Measurements from ENCODE around the gene PRKD2. TPM values are rescaled to one million over a fixed set of nuclear protein-coding genes. Genes with fewer than 3 reads are reported as not detected.

PRKD2 gene
- total RNA-seq, 1 experiment from 2014 or later = 45.4 TPM

DNA sequence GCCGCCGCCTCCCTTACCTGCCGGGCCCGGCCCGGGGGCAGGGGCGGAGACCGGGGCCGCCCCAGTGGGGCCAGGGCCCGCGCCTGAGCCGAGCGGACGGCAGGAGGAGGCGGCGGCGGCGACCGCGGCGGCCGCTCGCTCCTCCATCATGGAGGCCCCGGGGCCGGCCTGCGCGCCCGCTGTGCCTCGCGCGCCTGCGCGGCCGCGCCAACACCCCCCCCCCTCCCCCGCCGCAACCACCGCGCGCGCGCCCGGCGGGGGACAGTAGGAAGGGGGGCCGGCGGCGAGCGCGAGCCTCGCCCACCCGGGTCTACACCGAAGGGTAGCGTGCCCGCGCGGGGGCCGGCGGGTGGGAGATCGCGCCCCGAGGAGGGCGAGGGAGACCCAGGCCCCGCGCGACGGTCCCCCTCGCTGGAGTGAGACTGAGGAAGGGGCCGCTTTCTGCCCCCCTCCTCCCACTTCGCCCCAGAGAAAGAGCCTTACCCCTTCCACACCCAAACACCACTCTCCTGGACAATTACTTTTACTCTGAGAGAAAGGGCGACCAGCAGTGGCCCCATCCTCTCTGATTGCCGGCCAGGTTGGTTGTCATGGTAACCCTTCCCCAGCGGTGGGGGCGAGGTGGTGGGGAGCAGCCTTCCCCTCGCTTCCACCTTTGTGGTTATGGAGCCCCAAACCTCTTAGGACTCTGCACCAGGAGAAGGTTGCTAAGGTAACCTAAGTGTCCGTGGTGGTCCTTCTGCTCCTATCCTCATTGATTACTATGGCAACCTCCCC lies 29.6 kb upstream of the PRKD2 start, which contains the start of gene STRN4:
Gene STRN4, minus strand, starts transcription at position 170 of the 777 bp plus-strand sequence. Its CDS starts 20 bp downstream, at position 150.
- Histone ChIP-seq H3K4me3 (ENCODE audit: low read depth, low read length) (peak within 1 kb of the TSS; percentile 99), H3K36me3 (ENCODE audit: control insufficient read depth, insufficient read depth, low read length) (peaks cover 4% of the 10 kb centered on the region), H3K27me3 (replicated peaks; ENCODE audit: control insufficient read depth, insufficient read depth, low read length) (no peaks in the 10 kb centered on the region), H3K4me1 (no peaks in the 10 kb centered on the region), H3K9me3 (no peaks in the 10 kb centered on the region)
- Mint-ChIP-seq H3K9me3 (ENCODE audit: unreplicated experiment) (no peaks in the 10 kb centered on the region), H3K27ac (ENCODE audit: unreplicated experiment) (peak within 1 kb of the TSS; percentile 95), H3K4me3 (ENCODE audit: unreplicated experiment) (peak within 1 kb of the TSS; percentile 94), H3K36me3 (ENCODE audit: insufficient read depth, unreplicated experiment) (peaks cover 56% of the 10 kb centered on the region), H3K27me3 (ENCODE audit: insufficient read depth, unreplicated experiment) (no peaks in the 10 kb centered on the region), H3K4me1 (ENCODE audit: low read depth, unreplicated experiment) (peaks cover 16% of the 10 kb centered on the region)
- DNase-seq = peak; percentile 51 to 59
- CTCF ChIA-PET = no interaction called here
- TF ChIP-seq, protein P1, sequence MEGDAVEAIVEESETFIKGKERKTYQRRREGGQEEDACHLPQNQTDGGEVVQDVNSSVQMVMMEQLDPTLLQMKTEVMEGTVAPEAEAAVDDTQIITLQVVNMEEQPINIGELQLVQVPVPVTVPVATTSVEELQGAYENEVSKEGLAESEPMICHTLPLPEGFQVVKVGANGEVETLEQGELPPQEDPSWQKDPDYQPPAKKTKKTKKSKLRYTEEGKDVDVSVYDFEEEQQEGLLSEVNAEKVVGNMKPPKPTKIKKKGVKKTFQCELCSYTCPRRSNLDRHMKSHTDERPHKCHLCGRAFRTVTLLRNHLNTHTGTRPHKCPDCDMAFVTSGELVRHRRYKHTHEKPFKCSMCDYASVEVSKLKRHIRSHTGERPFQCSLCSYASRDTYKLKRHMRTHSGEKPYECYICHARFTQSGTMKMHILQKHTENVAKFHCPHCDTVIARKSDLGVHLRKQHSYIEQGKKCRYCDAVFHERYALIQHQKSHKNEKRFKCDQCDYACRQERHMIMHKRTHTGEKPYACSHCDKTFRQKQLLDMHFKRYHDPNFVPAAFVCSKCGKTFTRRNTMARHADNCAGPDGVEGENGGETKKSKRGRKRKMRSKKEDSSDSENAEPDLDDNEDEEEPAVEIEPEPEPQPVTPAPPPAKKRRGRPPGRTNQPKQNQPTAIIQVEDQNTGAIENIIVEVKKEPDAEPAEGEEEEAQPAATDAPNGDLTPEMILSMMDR (IDR thresholded peaks at IDR 0.05; ENCODE audit: insufficient read depth in 1 of 2, low read depth in 1 of 2, low read length in 1 of 2, severe bottlenecking in 1 of 2, unreplicated experiment in 1 of 2) = no peak
- intact Hi-C loops (cut with micrococcal nuclease; ENCODE audit: unreplicated experiment) = no loop called here
- BruUV-seq (replicated peaks) = no TSS peak
- POLR2A ChIA-PET = no interaction called here

DNA sequence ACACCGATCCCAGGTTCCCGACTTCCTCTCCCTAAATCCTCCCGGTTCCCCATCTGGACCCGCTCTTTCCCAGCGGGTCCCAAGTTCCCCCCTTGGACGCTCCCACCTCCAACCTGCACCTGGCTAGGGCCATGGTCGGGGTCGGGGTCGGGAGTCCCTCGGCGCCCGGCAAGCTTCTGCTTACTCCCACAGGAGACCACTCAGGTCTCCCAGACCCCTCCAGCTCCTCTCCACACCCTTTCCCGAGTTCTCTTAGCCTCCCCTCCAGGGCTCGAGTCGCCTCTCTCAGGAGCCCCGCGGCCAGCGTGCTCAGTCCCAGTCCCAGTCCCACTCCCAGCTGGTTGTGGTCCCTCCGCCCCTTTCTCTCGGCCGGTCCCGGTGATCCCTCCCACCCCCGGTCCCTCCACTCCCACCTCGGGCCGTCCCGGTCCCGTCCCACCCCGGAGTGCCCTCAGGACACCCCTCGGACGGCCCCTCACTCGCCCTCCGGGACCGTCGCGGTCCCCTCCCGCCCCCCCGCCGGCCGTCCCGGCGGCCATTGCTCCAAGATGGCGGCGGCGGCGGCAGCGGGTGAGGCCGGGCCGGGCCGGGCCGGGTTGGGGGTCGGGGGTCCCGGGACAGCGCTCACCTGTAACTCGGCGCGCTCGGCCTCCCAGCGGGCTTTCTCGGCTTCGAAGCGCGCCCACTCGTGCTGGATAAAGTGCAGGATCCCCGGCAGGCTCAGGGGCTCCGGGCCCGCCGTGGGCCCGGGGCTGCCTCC lies 28.8 kb upstream of the PRKD2 start, which contains the start of gene FKRP:
Gene FKRP, plus strand, starts transcription at position 537 of the 760 bp plus-strand sequence. CDS start 9,394 bp downstream, outside the sequence.
- peaks cover 5% of the 10 kb centered on the region for H3K36me3 ChIP-seq (ENCODE audit: control insufficient read depth, insufficient read depth, low read length)
- no peaks in the 10 kb centered on the region for H3K27me3 ChIP-seq (replicated peaks; ENCODE audit: control insufficient read depth, insufficient read depth, low read length)
- intact Hi-C loops (cut with micrococcal nuclease; ENCODE audit: unreplicated experiment) = no loop called here
- Mint-ChIP-seq H3K27me3 (ENCODE audit: insufficient read depth, unreplicated experiment) (no peaks in the 10 kb centered on the region), H3K4me3 (ENCODE audit: unreplicated experiment) (peak within 1 kb of the TSS; percentile 94), H3K36me3 (ENCODE audit: insufficient read depth, unreplicated experiment) (peaks cover 62% of the 10 kb centered on the region), H3K27ac (ENCODE audit: unreplicated experiment) (peak within 1 kb of the TSS; percentile 95), H3K4me1 (ENCODE audit: low read depth, unreplicated experiment) (peaks cover 21% of the 10 kb centered on the region), H3K9me3 (ENCODE audit: unreplicated experiment) (no peaks in the 10 kb centered on the region)
- BruUV-seq (replicated peaks) = no TSS peak
- ChIA-PET POLR2A (interaction anchor here (0.6 to 1.0 kb wide), 2 partner anchors 19 to 39 kb away, joined by 4 to 8 read pairs; no protein-coding TSS in a partner anchor), CTCF (interaction anchor here (0.6 kb wide), 1 partner anchor 30 kb away, joined by 5 read pairs; no protein-coding TSS in a partner anchor)
- DNase-seq = peak; percentile 55 to 61
- no peaks in the 10 kb centered on the region for H3K4me1 ChIP-seq
- TF ChIP-seq, protein P1 (IDR thresholded peaks at IDR 0.05; ENCODE audit: insufficient read depth in 1 of 2, low read depth in 1 of 2, low read length in 1 of 2, severe bottlenecking in 1 of 2, unreplicated experiment in 1 of 2) = no peak
- peak within 1 kb of the TSS; percentile 99 for H3K4me3 ChIP-seq (ENCODE audit: low read depth, low read length)
- H3K9me3 ChIP-seq = no peaks in the 10 kb centered on the region

DNA sequence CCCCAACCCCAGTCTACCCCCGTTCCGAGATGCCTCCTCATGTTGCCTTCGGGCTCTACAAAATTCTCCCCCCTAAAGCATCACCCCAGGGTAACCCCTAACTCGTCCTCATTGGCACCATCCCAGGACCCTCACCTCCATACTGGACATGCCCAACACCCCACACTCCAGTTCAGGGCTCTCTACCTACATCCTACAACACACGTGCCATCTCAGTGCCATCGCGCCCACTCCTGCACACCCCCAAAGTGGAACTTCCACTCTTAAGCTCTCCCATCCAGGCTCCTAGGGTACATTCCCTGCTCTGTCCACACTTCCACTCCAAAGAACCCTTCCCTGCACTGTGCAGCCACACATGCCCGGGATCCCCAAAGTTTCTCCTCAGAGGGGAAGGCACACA lies 28.1 kb upstream of the PRKD2 start:
- no TSS peak for BruUV-seq (replicated peaks)
- peaks cover 26% of the 10 kb centered on the region for H3K4me1 Mint-ChIP-seq (ENCODE audit: low read depth, unreplicated experiment)
- H3K4me3 ChIP-seq (ENCODE audit: low read depth, low read length) = peak overlapping the region; percentile 99
- peaks cover 5% of the 10 kb centered on the region for H3K36me3 ChIP-seq (ENCODE audit: control insufficient read depth, insufficient read depth, low read length)
- intact Hi-C loops (cut with micrococcal nuclease; ENCODE audit: unreplicated experiment) = no loop called here
- H3K9me3 Mint-ChIP-seq (ENCODE audit: unreplicated experiment) = no peaks in the 10 kb centered on the region
- ChIA-PET CTCF (interaction anchor here (0.6 kb wide), 1 partner anchor 29 kb away, joined by 5 read pairs; no protein-coding TSS in a partner anchor), POLR2A (interaction anchor here (0.6 to 1.0 kb wide), 3 partner anchors 19 to 58 kb away, joined by 4 to 12 read pairs (median 8); no protein-coding TSS in a partner anchor)
- no peaks in the 10 kb centered on the region for H3K4me1 ChIP-seq
- peak overlapping the region; percentile 94 for H3K4me3 Mint-ChIP-seq (ENCODE audit: unreplicated experiment)
- TF ChIP-seq, protein P1 (IDR thresholded peaks at IDR 0.05; ENCODE audit: insufficient read depth in 1 of 2, low read depth in 1 of 2, low read length in 1 of 2, severe bottlenecking in 1 of 2, unreplicated experiment in 1 of 2) = no peak
- peaks cover 66% of the 10 kb centered on the region for H3K36me3 Mint-ChIP-seq (ENCODE audit: insufficient read depth, unreplicated experiment)
- no peaks in the 10 kb centered on the region for H3K9me3 ChIP-seq
- DNase-seq = no peak
- no peaks in the 10 kb centered on the region for H3K27me3 ChIP-seq (replicated peaks; ENCODE audit: control insufficient read depth, insufficient read depth, low read length)
- no peaks in the 10 kb centered on the region for H3K27me3 Mint-ChIP-seq (ENCODE audit: insufficient read depth, unreplicated experiment)
- H3K27ac Mint-ChIP-seq (ENCODE audit: unreplicated experiment) = peak overlapping the region; percentile 94
